A549 (cell line): ENCODE data around the gene PDXK. TPM values are rescaled to one million over a fixed set of nuclear protein-coding genes. Genes with fewer than 3 reads are reported as not detected.
A peak's percentile ranks its signal among the peaks of the same experiment; 100 is the strongest.

ENCODE experiments used
- ATAC-seq, 2 experiments: fragments of 200-7000 bp in 1 of 2; fragments of >200 bp in 1 of 2; cut with Nextera tagmentation in 1 of 2; cut with Tn5 transposase in 1 of 2; 3 replicates each; pipeline versions ENCODE4 v1.8.0 to v1.9.1; 2018 to 2020; ENCODE audit warnings: mild to moderate bottlenecking in 1 of 2, moderate library complexity in 1 of 2
- CTCF ChIA-PET: fragments of 300-600 bp; sonication (Branson Sonifier 250); formaldehyde crosslinking; extraction: SDS; loops from one replicate; lab custom pipeline; 2021; ENCODE audit warnings: antibody characterized with exemption, inconsistent platforms; lab: Yijun Ruan, JAX
- POLR2A ChIA-PET: fragments of 350-600 bp; formaldehyde crosslinking; extraction: SDS; loops from one replicate; lab custom pipeline; 2021; ENCODE audit warnings: antibody characterized with exemption, inconsistent platforms; lab: Yijun Ruan, JAX
- DNase-seq, 2 experiments: peaks; one replicate each; pipeline versions ENCODE4 v3.0.0 to v3.0.0-alpha.2; 2011 to 2016; ENCODE audit warnings: low read depth in 1 of 2, low spot score in 1 of 2
- FAIRE-seq: peaks from 2 replicates; lab custom pipeline; 2011; peaks lifted over from hg19 to GRCh38; lab: Jason Lieb, UNC
- H3K27ac ChIP-seq, 2 experiments: fragments of >200 bp; sonication (Bioruptor Twin); formaldehyde crosslinking; 3 replicates each; pipeline ENCODE4 v1.5.1; 2016 to 2017
- H3K4me1 ChIP-seq: fragments of >200 bp; sonication (Bioruptor Twin); formaldehyde crosslinking; 3 replicates; pipeline ENCODE4 v1.6.1; 2016
- H3K4me2 ChIP-seq: fragments of >200 bp; sonication (Bioruptor Twin); formaldehyde crosslinking; 3 replicates; pipeline ENCODE4 v1.6.1; 2016
- H3K4me3 ChIP-seq: fragments of >200 bp; sonication (Bioruptor Twin); formaldehyde crosslinking; 3 replicates; pipeline ENCODE4 v1.5.1; 2016
- H3K9me3 ChIP-seq: fragments of >200 bp; sonication (Bioruptor Twin); formaldehyde crosslinking; 3 replicates; pipeline ENCODE4 v1.6.1; 2016
- CBX8 ChIP-seq: fragments of 200-600 bp; sonication (generic); IDR thresholded peaks from 2 replicates; pipeline ENCODE4 v1.6.1; 2016
- EHMT2 ChIP-seq: fragments of 200-600 bp; sonication (generic); IDR thresholded peaks from 2 replicates; pipeline ENCODE4 v1.6.1; 2016; ENCODE audit warnings: antibody characterized with exemption, low read depth, mild to moderate bottlenecking, moderate library complexity
- FOSB ChIP-seq: fragments of 250-450 bp; sonication (Bioruptor Pico); IDR thresholded peaks from 2 replicates; pipeline ENCODE4 v1.5.0; 2020; ENCODE audit warnings: mild to moderate bottlenecking, moderate library complexity
- JUN ChIP-seq, 2 experiments: fragments of >200 bp; sonication (Bioruptor Twin); formaldehyde crosslinking; IDR thresholded peaks; 2 replicates in 1 of 2; 3 replicates in 1 of 2; pipeline ENCODE4 v1.6.1; 2016 to 2017
- MAFK ChIP-seq: fragments of 450-650 bp; IDR thresholded peaks from 2 replicates; pipeline ENCODE4 v1.6.1; 2014; ENCODE audit not compliant: partially characterized antibody
- MAZ ChIP-seq: fragments of 150-350 bp; IDR thresholded peaks from 2 replicates; pipeline ENCODE4 v1.6.1; 2014; ENCODE audit warnings: antibody characterized with exemption, low read depth, low read length, borderline replicate concordance
- MYC ChIP-seq: IDR thresholded peaks from 2 replicates; pipeline ENCODE4 v1.6.1; 2012; ENCODE audit warnings: mild to moderate bottlenecking, inconsistent platforms, low read length, improper control_type of control experiment, borderline replicate concordance
- PHF8 ChIP-seq: fragments of 200-600 bp; sonication (generic); IDR thresholded peaks from 2 replicates; pipeline ENCODE4 v1.6.1; 2016; ENCODE audit warnings: low read depth, mild to moderate bottlenecking, antibody characterized with exemption, moderate library complexity, borderline replicate concordance
- POLR2AphosphoS2 ChIP-seq: conservative IDR thresholded peaks from 2 replicates; pipeline ENCODE4 v1.6.1; 2012; ENCODE audit warnings: low read length, improper control_type of control experiment, inconsistent platforms
- RAD21 ChIP-seq, 2 experiments: fragments of >200 bp in 1 of 2; sonication (Bioruptor Twin) in 1 of 2; formaldehyde crosslinking in 1 of 2; IDR thresholded peaks in 1 of 2; conservative IDR thresholded peaks in 1 of 2; 2 replicates in 1 of 2; 3 replicates in 1 of 2; pipeline ENCODE4 v1.6.1; 2012 to 2018; ENCODE audit warnings: inconsistent platforms in 1 of 2
- RFX5 ChIP-seq: fragments of 450-650 bp; IDR thresholded peaks from 2 replicates; pipeline ENCODE4 v1.7.1; 2014; ENCODE audit warnings: antibody characterized with exemption, mild to moderate bottlenecking, moderate library complexity
- RNF2 ChIP-seq: fragments of 200-600 bp; sonication (generic); IDR thresholded peaks from 2 replicates; pipeline ENCODE4 v1.6.1; 2016; ENCODE audit warnings: low read depth, mild to moderate bottlenecking, antibody characterized with exemption, moderate library complexity, borderline replicate concordance
- SMC3 ChIP-seq: fragments of >200 bp; sonication (Bioruptor Twin); formaldehyde crosslinking; IDR thresholded peaks from 3 replicates; pipeline ENCODE4 v1.6.1; 2018; ENCODE audit warnings: inconsistent platforms
- SREBF2 ChIP-seq: fragments of 450-650 bp; IDR thresholded peaks from 2 replicates; pipeline ENCODE4 v1.6.1; 2014; ENCODE audit warnings: mild to moderate bottlenecking, moderate library complexity
- TP53 ChIP-seq: fragments of 250-450 bp; sonication (Bioruptor Pico); IDR thresholded peaks from 2 replicates; pipeline ENCODE4 v1.5.0; 2021; ENCODE audit warnings: mild to moderate bottlenecking, moderate library complexity
- WGBS: methylation state at CpG from one replicate; pipeline ENCODE4 v1.1.6; 2017; ENCODE audit errors: missing lambda C conversion rate; 5-methylcytosine and 5-hydroxymethylcytosine counted together
- polyA plus RNA-seq, 4 experiments: library from polyadenylated mRNA; depleted of rRNA in 3 of 4; stranded (reverse); fragments of >200 nt; fragmentation: RNase III in 1 of 4; extraction: RNeasy Plus Mini Kit Qiagen cat#74134 plus additional on column Dnase treatment in 1 of 4; gene quantifications; 2 replicates in 3 of 4; 3 replicates in 1 of 4; pipeline ENCODE4 v1.2.3, GENCODE V29; 2011 to 2017
- TF ChIP-seq, protein P1 (sequence below): fragments of >200 bp; sonication (Bioruptor Twin); formaldehyde crosslinking; IDR thresholded peaks from 2 replicates; pipeline ENCODE4 v1.6.1; 2016
- TF ChIP-seq, protein P2 (sequence below): IDR thresholded peaks from 2 replicates; pipeline ENCODE4 v1.6.1; 2012

PDXK gene
- polyA plus RNA-seq, 2 of the 4 experiments (the other 2 are of a cell fraction) = 220 to 292 TPM

DNA sequence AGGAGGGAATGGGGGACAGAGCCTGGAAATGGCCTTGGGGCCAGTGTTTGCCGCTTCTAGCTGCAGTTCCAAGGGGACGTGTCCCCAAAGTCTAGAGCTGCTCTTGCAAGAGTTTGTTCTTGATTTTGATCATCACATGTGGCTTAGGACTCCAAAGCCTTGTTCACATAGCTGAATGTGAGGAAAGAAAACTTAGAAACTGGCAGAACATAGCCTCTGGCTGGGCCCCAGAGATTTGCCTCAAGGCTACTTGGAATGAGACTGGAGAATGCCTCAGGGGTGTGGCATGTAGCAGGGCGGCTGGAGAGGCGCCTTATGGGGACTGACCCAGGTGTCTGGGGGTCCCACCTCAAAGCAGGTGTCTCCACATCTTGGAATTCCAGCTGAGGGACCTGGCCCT lies 2.3 kb downstream of the PDXK start:
- FAIRE-seq = no peak
- DNase-seq = no peak
- Histone ChIP-seq H3K4me3 (peak overlapping the region; percentile 97), H3K27ac (peak overlapping the region; percentile 100), H3K4me2 (peak overlapping the region; percentile 93), H3K9me3 (no peaks in the 10 kb centered on the region), H3K4me1 (peaks cover 70% of the 10 kb centered on the region)
- POLR2A ChIA-PET = no interaction called here
- CTCF ChIA-PET = interaction anchor here (0.6 to 1.4 kb wide), 3 partner anchors 11 to 20 kb away, joined by 3 to 4 read pairs (median 3); no protein-coding TSS in a partner anchor
- WGBS = 19% methylated on average over 3 of the region's 4 CpGs
- ATAC-seq = no peak
- TF ChIP-seq SREBF2 (no peak), EHMT2 (no peak), RAD21 (conservative IDR thresholded peaks at IDR 0.05 in 1 of 2, IDR thresholded peaks at IDR 0.05 in 1 of 2) (no peak), SMC3 (no peak), MAZ (no peak), CBX8 (no peak), PHF8 (no peak), POLR2AphosphoS2 (no peak), MAFK (no peak), RNF2 (no peak), MYC (no peak)
- TF ChIP-seq, protein P1, sequence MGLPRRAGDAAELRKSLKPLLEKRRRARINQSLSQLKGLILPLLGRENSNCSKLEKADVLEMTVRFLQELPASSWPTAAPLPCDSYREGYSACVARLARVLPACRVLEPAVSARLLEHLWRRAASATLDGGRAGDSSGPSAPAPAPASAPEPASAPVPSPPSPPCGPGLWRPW = no peak

DNA sequence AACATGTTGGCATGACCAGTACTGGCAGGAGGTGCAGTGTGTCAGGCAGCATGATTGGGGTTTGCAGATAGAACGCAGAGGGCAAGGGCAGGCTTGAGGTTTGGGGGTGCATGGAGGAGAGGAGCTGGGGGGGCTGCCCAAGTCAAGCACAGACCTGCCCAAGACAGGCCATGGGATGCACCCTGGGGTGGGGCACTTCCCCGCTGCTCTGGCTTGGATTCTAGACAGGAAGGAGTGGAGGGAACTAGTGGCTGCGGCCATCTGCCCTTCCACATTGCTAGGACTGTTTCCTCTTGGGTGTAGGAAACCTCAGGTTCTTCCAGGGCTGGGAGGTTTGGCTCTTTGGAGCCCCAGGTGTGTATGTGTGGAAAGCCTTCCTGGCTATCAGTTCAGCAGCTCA lies 3.0 kb downstream of the PDXK start:
- peak overlapping the region; percentile 93 for H3K4me2 ChIP-seq
- WGBS = 63% methylated on average over 2 of the region's 3 CpGs
- H3K4me3 ChIP-seq = peak overlapping the region; percentile 97
- TF ChIP-seq TP53 (CRISPR knock-in tag) = no peak
- TF ChIP-seq JUN (IDR thresholded peaks at IDR 0.05) = no peak
- no peak for TF ChIP-seq FOSB (CRISPR knock-in tag)
- TF ChIP-seq EHMT2 = no peak
- TF ChIP-seq RFX5 = no peak
- no peak for ATAC-seq
- H3K9me3 ChIP-seq = no peaks in the 10 kb centered on the region
- FAIRE-seq = no peak
- ChIA-PET POLR2A (no interaction called here), CTCF (interaction anchor here (1.2 to 1.4 kb wide), 2 partner anchors 12 to 19 kb away, joined by 3 to 4 read pairs; no protein-coding TSS in a partner anchor)
- peak overlapping the region; percentile 100 for H3K27ac ChIP-seq
- H3K4me1 ChIP-seq = peaks cover 70% of the 10 kb centered on the region
- no peak for DNase-seq

DNA sequence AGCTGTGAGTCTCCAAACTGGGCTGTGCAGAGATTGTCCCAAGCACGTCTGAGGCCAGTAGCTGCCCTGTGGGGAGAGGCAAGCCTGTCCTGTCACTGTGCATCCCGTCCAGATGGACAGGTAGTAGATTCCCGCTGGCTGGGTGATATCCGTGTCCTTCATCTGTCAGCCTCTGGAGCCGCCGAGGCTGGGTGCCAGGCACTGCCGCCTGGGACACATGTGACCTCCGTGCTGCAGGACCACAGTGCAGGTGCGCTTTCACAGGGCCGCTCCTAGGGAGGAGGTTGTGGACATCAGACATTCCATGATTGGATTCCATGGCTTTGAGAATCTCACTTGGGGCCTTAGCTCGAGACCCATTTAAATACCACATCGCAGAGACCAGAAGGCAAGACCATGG lies 4.7 kb downstream of the PDXK start:
- 55% methylated on average over 4 of the region's 12 CpGs for WGBS
- ChIA-PET CTCF (interaction anchor here (0.9 kb wide), 1 partner anchor 12 kb away, joined by 3 read pairs; no protein-coding TSS in a partner anchor), POLR2A (no interaction called here)
- FAIRE-seq (no peak), DNase-seq (no peak), ATAC-seq (no peak)
- no peak for TF ChIP-seq CBX8
- Histone ChIP-seq H3K4me3 (peak overlapping the region; percentile 11; the same call in 1 of the 3 replicates), H3K4me1 (peaks cover 69% of the 10 kb centered on the region), H3K9me3 (no peaks in the 10 kb centered on the region), H3K4me2 (peak overlapping the region; percentile 93), H3K27ac (peak overlapping the region; percentile 98 to 99; a peak in 5 of 6 replicates)

DNA sequence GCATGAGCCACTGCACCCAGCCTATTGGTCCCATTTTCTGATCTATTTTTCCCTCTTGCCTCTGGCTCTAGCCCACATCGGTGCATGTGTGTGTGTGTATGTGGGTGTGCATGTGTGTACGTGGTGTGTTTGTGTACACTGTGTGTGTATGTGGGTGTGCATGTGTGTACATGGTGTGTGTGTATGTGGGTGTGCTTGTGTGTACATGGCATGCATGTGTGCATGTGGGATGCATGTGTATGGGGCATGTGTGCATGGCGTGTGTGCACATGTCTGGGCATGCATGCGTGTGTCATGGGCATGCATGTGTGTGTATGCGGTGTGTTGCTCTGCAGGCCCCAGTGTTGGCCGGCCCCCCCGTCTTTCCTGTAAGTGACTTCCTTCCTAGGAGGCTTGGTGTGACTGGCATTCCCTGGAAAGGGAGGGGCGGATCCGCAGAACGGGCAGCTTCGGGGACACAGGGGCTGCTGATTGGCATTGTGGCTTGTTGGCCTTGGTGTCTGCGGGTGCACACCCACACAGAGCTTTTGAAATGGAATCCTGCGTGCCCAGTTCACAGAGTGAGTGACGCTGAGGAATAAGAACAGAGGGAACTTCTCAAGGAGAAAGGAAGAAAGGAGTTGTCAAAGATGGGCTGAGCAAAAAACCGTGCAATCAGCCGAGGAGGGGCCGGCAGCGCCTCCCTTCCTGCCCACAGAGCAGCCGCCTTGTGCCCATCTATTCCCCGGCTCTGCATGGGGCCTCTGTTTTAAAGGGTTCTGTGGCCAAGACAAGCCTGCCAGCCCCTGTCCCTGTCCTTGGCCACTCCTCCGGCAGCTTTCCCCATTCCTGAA lies 8.0 kb downstream of the PDXK start:
- TF ChIP-seq MAZ = no peak
- TF ChIP-seq, protein P2, sequence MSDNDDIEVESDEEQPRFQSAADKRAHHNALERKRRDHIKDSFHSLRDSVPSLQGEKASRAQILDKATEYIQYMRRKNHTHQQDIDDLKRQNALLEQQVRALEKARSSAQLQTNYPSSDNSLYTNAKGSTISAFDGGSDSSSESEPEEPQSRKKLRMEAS = peak; percentile 41; the same call in 1 of the 2 replicates
- TF ChIP-seq, all 56 proteins: peak for 1
- DNase-seq = peak in 1 of 2 experiments; percentile 42
- Histone ChIP-seq H3K27ac (peak overlapping the region; percentile 98 to 99), H3K4me2 (peak overlapping the region; percentile 93), H3K9me3 (no peaks in the 10 kb centered on the region), H3K4me3 (peak overlapping the region; percentile 44; the same call in 2 of the 3 replicates), H3K4me1 (peaks cover 94% of the 10 kb centered on the region)
- FAIRE-seq = no peak
- ATAC-seq = peak; percentile 16 to 27
- POLR2A ChIA-PET = interaction anchor here (2.2 to 3.1 kb wide), 3 partner anchors 7 to 16 kb away, joined by 10 to 12 read pairs (median 11); partner anchors contain the start of gene PDXK
- CTCF ChIA-PET = interaction anchor here (1.0 to 2.5 kb wide), 4 partner anchors 8 to 55 kb away, joined by 3 to 15 read pairs (median 4); no protein-coding TSS in a partner anchor
- WGBS = 11% methylated on average over 20 of the region's 21 CpGs
